HepG2 (cell line): Measurements from ENCODE around the gene ARFGAP2. TPM values are rescaled to one million over a fixed set of nuclear protein-coding genes. Genes with fewer than 3 reads are reported as not detected.
A peak's percentile ranks its signal among the peaks of the same experiment; 100 is the strongest.

Experiments
- ARID3A ChIP-seq: IDR thresholded peaks from 2 replicates; pipeline ENCODE4 v1.6.1; 2012; ENCODE audit warnings: low read depth, low read length, improper control_type of control experiment
- ARID5B ChIP-seq: IDR thresholded peaks from 2 replicates; pipeline ENCODE4 v1.4.0; 2020; ENCODE audit warnings: mild to moderate bottlenecking, missing genetic modification reagents
- ARNTL ChIP-seq: sonication (generic); formaldehyde crosslinking; IDR thresholded peaks from 2 replicates; pipeline ENCODE4 v1.4.0; 2020; ENCODE audit warnings: mild to moderate bottlenecking, missing genetic modification reagents
- DMTF1 ChIP-seq: sonication (generic); formaldehyde crosslinking; IDR thresholded peaks from 2 replicates; pipeline ENCODE4 v1.4.0; 2020; ENCODE audit warnings: mild to moderate bottlenecking, missing genetic modification reagents
- GABPA ChIP-seq, 2 experiments: IDR thresholded peaks; 2 replicates each; pipeline ENCODE4 v1.6.1; 2011 to 2016; ENCODE audit warnings: low read depth in 2 of 2, low read length in 1 of 2, missing biosample characterization in 1 of 2, missing genetic modification characterization in 1 of 2
- HNF1A ChIP-seq, 2 experiments: sonication (generic) in 1 of 2; formaldehyde crosslinking in 1 of 2; IDR thresholded peaks; 2 replicates each; pipeline versions ENCODE4 v1.4.0 to v1.6.1; 2016 to 2020; ENCODE audit warnings: borderline replicate concordance in 1 of 2, low read depth in 1 of 2, mild to moderate bottlenecking in 1 of 2, missing genetic modification reagents in 1 of 2
- ONECUT2 ChIP-seq: sonication (generic); formaldehyde crosslinking; IDR thresholded peaks from 2 replicates; pipeline ENCODE4 v1.4.0; 2020; ENCODE audit warnings: missing genetic modification reagents
- RARG ChIP-seq: sonication (generic); formaldehyde crosslinking; IDR thresholded peaks from 2 replicates; pipeline ENCODE4 v1.4.0; 2020; ENCODE audit warnings: low read depth, mild to moderate bottlenecking, missing genetic modification reagents
- RFX3 ChIP-seq: IDR thresholded peaks from 2 replicates; pipeline ENCODE4 v1.6.1; 2016; ENCODE audit warnings: missing biosample characterization, missing genetic modification reagents
- SMAD3 ChIP-seq: sonication (generic); formaldehyde crosslinking; IDR thresholded peaks from 2 replicates; pipeline ENCODE4 v1.4.0; 2020; ENCODE audit warnings: missing genetic modification reagents
- SMARCE1 ChIP-seq: fragments of 450-650 bp; IDR thresholded peaks from 2 replicates; pipeline ENCODE4 v1.6.1; 2017; ENCODE audit warnings: borderline replicate concordance
- TARDBP ChIP-seq: sonication (generic); formaldehyde crosslinking; IDR thresholded peaks from 2 replicates; pipeline ENCODE4 v1.8.0; 2022; ENCODE audit warnings: mild to moderate bottlenecking, missing genetic modification reagents
- ZFP1 ChIP-seq: IDR thresholded peaks from 2 replicates; pipeline ENCODE4 v1.6.1; 2016
- ZNF136 ChIP-seq: sonication (generic); formaldehyde crosslinking; IDR thresholded peaks from 2 replicates; pipeline ENCODE4 v1.8.1; 2022; ENCODE audit warnings: low read depth, mild to moderate bottlenecking, moderate library complexity, missing genetic modification reagents
- ZNF619 ChIP-seq: sonication (generic); formaldehyde crosslinking; IDR thresholded peaks from 2 replicates; pipeline ENCODE4 v1.4.0; 2020; ENCODE audit warnings: mild to moderate bottlenecking, missing genetic modification reagents
- polyA plus RNA-seq, 8 experiments: library from polyadenylated mRNA; depleted of rRNA in 3 of 8; stranded (reverse) in 7 of 8; unstranded in 1 of 8; fragments of >200 nt; fragmentation: Illumina TruSeq in 4 of 8; extraction: Trizol in 4 of 8; gene quantifications; 2 replicates each; pipeline versions ENCODE4 v1.2.1 to v1.2.3, GENCODE V29; 2011 to 2016; ENCODE audit warnings: low read depth in 4 of 8, missing spikeins in 1 of 8, mixed read lengths in 1 of 8; ENCODE audit not compliant: insufficient read depth in 1 of 8
- total RNA-seq, 5 experiments: library from RNA; depleted of rRNA; stranded (reverse); fragments of >200 nt; fragmentation: Illumina TruSeq; extraction: Trizol; gene quantifications; 2 replicates each; pipeline ENCODE4 v1.2.3, GENCODE V29; 2016; ENCODE audit warnings: low read depth in 1 of 5

Gene ARFGAP2
- total and polyA plus RNA-seq, 2 of the 13 experiments (the other 11 are each of a cell fraction or from before 2014, with no cell fraction given), result 32.3 to 75.3 TPM

GRCh38 chr11:47176328-47177228 is at the start of gene ARFGAP2 (continued):
- 0 out of 2 replicates have a peak, but pooled peaks have one; percentile 18 for TF ChIP-seq ARID5B (CRISPR knock-in tag)
- TF ChIP-seq DMTF1, result no peak
- no peak for TF ChIP-seq ARID3A
- no peak for TF ChIP-seq RFX3
- no peak for TF ChIP-seq ZNF136 (CRISPR knock-in tag)
- peak; percentile 25; the same call in 1 of the 2 replicates for TF ChIP-seq TARDBP (CRISPR knock-in tag)
- no peak for TF ChIP-seq ONECUT2 (CRISPR knock-in tag)
- TF ChIP-seq ZFP1 (CRISPR knock-in tag), result no peak; the same call in 1 of the 2 replicates
- TF ChIP-seq RARG (CRISPR knock-in tag), result no peak
- peak; percentile 73; the same call in 1 of the 2 replicates for TF ChIP-seq SMAD3 (CRISPR knock-in tag)
- TF ChIP-seq ARNTL, result no peak; the same call in none of the 2 replicates
- TF ChIP-seq HNF1A (IDR thresholded peaks at IDR 0.05; ENCODE audit: low read depth), result no peak
- peak; percentile 67; the same call in 1 of the 2 replicates for TF ChIP-seq HNF1A (CRISPR knock-in tag; IDR thresholded peaks at IDR 0.05; ENCODE audit: borderline replicate concordance)
- no peak for TF ChIP-seq SMARCE1
- TF ChIP-seq GABPA (IDR thresholded peaks at IDR 0.05; ENCODE audit: low read depth, low read length), result no peak
- TF ChIP-seq GABPA (CRISPR knock-in tag; IDR thresholded peaks at IDR 0.05; ENCODE audit: low read depth), result 0 out of 2 replicates have a peak, but pooled peaks have one; percentile 21
- no peak for TF ChIP-seq ZNF619 (CRISPR knock-in tag)
